Measurements from ENCODE around the gene SERPINB6.
"Not testable (repeated sequence)": the region's sequence is repeated elsewhere in the genome, so short reads cannot be mapped to it uniquely, and the experiment has no call there.

Gene SERPINB6

GRCh38 chr6:2999618-3000557 lies 28.5 kb upstream of the SERPINB6 start, which contains the start of gene NQO2:
TSS of gene NQO2 (plus strand) at chr6:2999894. CDS start at chr6:3006553, 6,659 bp downstream.
- peak; percentile 81 to 90 (median 87) for DNase-seq (ENCODE audit: low read depth in 3 of 3, low spot score in 1 of 3)

- DNase-seq (ENCODE audit: low read depth in 3 of 3, low spot score in 1 of 3) = no peak
These were observed 27.7 kb upstream of the SERPINB6 start for GRCh38 chr6:2998998-2999617.

GRCh38 chr6:2998249-2998997 lies 27.1 kb upstream of the SERPINB6 start:
- not testable (repeated sequence) for DNase-seq (ENCODE audit: low read depth in 3 of 3, low spot score in 1 of 3)

- no peak for DNase-seq (ENCODE audit: low read depth in 3 of 3, low spot score in 1 of 3)
These were observed 22.5 kb upstream of the SERPINB6 start for GRCh38 chr6:2993755-2994317.

DNA sequence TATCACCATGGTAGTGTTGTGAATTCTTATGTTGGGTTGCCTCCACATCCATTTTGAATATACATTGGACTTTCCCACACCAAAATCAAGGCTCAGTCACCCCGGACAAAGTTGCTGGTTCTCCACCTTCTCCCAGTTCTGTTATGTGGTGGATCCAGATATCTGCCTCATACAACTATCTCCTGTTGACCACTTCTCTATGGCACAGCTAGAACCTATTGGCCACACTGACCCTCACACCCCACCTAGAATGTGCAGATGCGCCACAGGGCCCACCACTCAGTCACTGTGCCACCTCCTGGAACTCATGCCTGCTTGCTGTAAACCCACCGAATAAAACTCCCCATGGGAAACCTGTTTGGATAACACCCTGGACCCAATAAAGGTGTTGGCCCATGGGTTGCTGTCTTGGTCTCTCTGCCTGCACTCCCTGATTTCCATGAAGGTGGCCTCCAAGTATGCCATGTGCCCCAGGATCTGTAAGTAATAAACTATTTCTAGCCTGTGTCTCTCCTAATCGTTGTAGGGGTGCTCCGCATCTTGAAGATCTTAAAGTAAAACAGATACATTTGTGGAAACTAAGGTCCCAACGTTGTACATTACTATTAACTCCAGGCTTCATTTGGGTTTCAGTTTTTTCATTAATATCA lies 21.1 kb upstream of the SERPINB6 start:
- no peak for DNase-seq (ENCODE audit: low read depth in 3 of 3, low spot score in 1 of 3)

DNA sequence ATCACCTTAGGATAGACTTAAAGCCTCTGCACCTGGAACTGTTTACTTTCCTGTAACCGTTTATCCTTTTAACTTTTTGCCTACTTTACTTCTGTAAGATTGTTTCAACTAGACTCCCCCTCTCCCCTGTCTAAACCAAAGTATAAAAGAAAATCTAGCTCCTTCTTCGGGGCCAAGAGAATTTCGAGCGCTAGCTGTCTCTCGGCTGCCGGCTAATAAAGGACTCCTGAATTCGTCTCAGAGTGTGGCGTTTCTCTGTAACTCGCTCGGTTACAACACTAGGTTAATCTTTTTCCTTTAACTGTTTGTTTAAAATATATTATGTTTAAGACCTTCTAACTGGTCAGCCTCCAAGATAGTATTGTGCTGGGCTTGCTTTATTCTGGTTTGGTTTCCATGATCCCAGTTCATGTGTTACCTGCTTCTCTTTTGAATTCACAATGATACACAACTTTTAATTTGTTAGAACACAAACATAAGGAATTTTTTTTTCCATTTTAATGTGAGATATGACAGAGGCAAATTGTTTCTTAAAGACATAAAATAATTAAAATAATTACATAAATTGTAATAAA lies 19.7 kb upstream of the SERPINB6 start:
- DNase-seq (ENCODE audit: low read depth in 3 of 3, low spot score in 1 of 3) = no peak

- no peak for DNase-seq (ENCODE audit: low read depth in 3 of 3, low spot score in 1 of 3)
These were observed 19.0 kb upstream of the SERPINB6 start for GRCh38 chr6:2990248-2990931.

GRCh38 chr6:2989332-2990247 lies 18.2 kb upstream of the SERPINB6 start:
- DNase-seq (ENCODE audit: low read depth in 3 of 3, low spot score in 1 of 3) = peak; percentile 34 to 48 (median 48)

GRCh38 chr6:2988426-2989331 lies 17.3 kb upstream of the SERPINB6 start:
- DNase-seq (ENCODE audit: low read depth in 3 of 3, low spot score in 1 of 3) = peak in 2 of 3 donors; percentile 60 to 68

GRCh38 chr6:2988094-2988425 lies 16.7 kb upstream of the SERPINB6 start:
- no peak for DNase-seq (ENCODE audit: low read depth in 3 of 3, low spot score in 1 of 3)

DNA sequence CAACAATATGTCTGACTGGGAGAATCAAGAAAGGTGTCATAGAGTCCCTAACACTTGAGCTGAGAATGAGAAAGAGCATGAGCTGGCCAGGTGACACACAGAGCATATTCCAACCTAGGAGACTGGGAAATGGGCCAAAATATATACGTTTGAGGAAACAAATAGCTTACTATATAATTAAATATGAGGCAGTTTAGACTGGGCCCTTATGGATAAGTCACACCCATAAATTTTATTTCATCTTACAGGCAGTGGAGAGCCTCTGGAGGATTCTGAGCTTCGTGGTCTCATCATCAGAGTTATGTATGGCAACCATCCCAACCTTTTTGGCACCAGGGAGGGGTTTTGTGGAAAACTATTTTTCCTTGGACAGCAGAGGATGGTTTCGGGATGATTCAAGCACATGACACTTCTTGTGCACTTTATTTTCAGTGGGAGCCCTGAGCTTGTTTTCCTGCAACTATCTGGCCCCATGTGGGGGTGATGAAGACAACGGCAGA lies 15.4 kb upstream of the SERPINB6 start:
- no peak for DNase-seq (ENCODE audit: low read depth in 3 of 3, low spot score in 1 of 3)

GRCh38 chr6:2984738-2985406 lies 13.5 kb upstream of the SERPINB6 start:
- no peak for DNase-seq (ENCODE audit: low read depth in 3 of 3, low spot score in 1 of 3)

DNA sequence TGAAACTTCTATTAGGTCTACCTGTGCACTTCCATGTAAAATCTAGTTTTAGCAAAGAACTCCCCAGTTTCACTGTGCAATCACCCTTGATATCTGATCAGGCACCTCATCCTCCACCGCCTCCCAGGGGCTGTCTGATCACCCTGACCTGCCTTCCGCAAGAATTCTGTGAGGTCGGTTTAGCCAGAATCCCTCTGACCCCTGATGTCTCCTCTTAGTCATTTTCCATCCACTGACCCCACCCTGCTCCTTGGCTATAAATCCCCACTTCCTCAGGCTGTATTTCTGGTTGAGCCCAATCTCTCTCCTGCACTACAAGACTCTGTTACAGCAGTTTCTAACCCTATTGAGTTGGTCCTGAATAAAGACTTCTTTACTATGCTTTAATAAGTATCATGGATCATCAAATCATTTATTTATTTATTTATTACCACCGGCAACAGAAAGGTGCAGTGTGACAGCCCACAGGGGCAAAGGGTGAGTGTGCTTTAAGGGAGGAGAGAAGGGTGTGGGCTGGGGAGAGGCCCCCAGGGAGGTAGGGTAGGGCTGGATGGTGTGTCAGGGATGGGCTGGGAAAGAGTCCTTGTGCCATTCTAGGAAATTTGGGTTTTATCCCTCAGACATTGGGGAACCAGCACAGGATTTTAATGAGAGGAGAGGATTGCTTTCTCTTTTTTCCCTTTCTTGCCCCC lies 11.2 kb upstream of the SERPINB6 start:
- DNase-seq (ENCODE audit: low read depth in 3 of 3, low spot score in 1 of 3) = no peak

DNA sequence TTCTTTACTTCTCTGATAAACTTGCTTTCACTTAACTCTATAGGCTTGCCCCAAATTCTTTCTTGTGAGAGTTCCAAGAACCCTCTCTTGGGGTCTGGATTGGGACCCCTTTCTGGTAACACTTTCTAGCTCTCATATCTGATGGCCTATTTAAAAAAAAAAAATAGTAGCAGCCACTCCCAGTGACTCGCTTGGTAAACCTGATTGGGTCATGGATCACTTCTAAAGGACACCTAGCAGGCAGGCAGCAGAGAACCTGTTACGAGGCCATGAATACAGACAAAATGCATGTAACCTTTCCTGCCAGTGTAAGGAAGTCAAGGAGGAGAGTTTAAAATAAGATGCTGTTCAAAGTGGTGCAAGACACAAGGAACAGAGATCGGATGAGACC lies 9.1 kb upstream of the SERPINB6 start:
- DNase-seq (ENCODE audit: low read depth in 3 of 3, low spot score in 1 of 3) = no peak

DNA sequence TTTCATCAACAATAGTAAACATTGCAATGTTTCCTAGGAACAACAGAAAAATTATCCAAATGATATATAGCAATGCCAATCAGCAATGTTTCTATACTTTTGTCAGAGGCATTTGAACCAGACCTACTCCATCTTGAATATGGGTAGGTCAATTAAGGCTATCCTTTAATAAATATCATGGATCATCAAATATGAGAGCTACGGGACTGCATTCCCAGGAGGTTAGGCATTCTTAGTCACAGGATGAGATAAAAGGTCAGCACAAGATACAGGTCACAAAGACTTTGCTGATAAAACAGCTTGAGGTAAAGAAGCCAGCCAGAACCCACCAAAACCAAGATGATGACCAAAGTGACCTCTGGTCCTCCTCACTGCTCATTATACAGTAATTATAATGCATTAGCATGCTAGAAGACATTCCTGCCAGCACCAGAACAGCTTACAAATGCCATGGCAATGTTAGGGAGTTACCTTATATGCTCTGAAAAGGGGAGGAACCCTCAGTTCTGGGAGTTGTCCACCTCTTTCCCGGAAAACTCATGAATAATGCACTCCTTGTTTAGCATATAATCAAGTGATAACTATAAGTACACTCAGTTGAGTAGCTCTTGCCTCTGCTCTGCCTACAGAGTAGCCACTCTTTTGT lies 8.6 kb upstream of the SERPINB6 start:
- no peak for DNase-seq (ENCODE audit: low read depth in 3 of 3, low spot score in 1 of 3)

- DNase-seq (ENCODE audit: low read depth in 3 of 3, low spot score in 1 of 3) = no peak
These were observed 7.6 kb upstream of the SERPINB6 start for GRCh38 chr6:2978923-2979322.
